SK-N-SH (cell line): Measurements from ENCODE around the gene MMAB. TPM values are rescaled to one million over a fixed set of nuclear protein-coding genes. Genes with fewer than 3 reads are reported as not detected.

Experiments
- CTCF ChIA-PET: fragments of 300-600, 350-600 bp; formaldehyde crosslinking; extraction: SDS; loops from one replicate; lab custom pipeline; 2021; lab: Yijun Ruan, JAX
- POLR2A ChIA-PET: fragments of 350-600 bp; sonication (Branson Sonifier 250); formaldehyde crosslinking; extraction: SDS; loops from one replicate; lab custom pipeline; 2020; ENCODE audit warnings: antibody characterized with exemption, inconsistent platforms; lab: Yijun Ruan, JAX
- DNase-seq: peaks from one replicate; pipeline ENCODE4 v3.0.0; 2012
- H2AFZ ChIP-seq: fragments of 200-600 bp; sonication (generic); 2 replicates; pipeline ENCODE4 v1.8.1; 2016; ENCODE audit warnings: antibody characterized with exemption, mild to moderate bottlenecking, low read depth
- H3F3A ChIP-seq: fragments of 200-600 bp; sonication (generic); replicated peaks from 2 replicates; pipeline ENCODE3; 2016; ENCODE audit warnings: antibody characterized with exemption, mild to moderate bottlenecking; ENCODE audit not compliant: insufficient read depth
- H3K27ac ChIP-seq, 2 experiments: fragments of 200-500 bp in 1 of 2; fragments of 200-600 bp in 1 of 2; sonication (Bioruptor generic) in 1 of 2; sonication (generic), shearing (Covaris generic) in 1 of 2; 2 replicates each; pipeline versions ENCODE4 v1.5.1 to v1.6.1; 2014 to 2016; ENCODE audit warnings: low read depth in 2 of 2, inconsistent platforms in 1 of 2, low read length in 1 of 2, mild to moderate bottlenecking in 1 of 2, mixed read lengths in 1 of 2
- H3K27me3 ChIP-seq: fragments of 200-600 bp; sonication (generic), shearing (Covaris generic); 2 replicates; pipeline ENCODE4 v1.6.1; 2016; ENCODE audit warnings: mixed run types; ENCODE audit not compliant: insufficient read depth
- H3K36me3 ChIP-seq, 2 experiments: fragments of 200-500 bp in 1 of 2; fragments of 200-600 bp in 1 of 2; sonication (Bioruptor generic) in 1 of 2; sonication (generic) in 1 of 2; replicated peaks in 1 of 2; 2 replicates each; pipeline versions ENCODE3 to v1.5.1; 2014 to 2016; ENCODE audit warnings: low read length in 1 of 2, mild to moderate bottlenecking in 1 of 2; ENCODE audit not compliant: insufficient read depth in 2 of 2, control insufficient read depth in 1 of 2
- H3K4me1 ChIP-seq, 2 experiments: fragments of 200-500 bp in 1 of 2; fragments of 200-600 bp in 1 of 2; sonication (Bioruptor generic) in 1 of 2; sonication (generic), shearing (Covaris generic) in 1 of 2; 2 replicates each; pipeline versions ENCODE4 v1.5.1 to v1.6.1; 2014 to 2016; ENCODE audit warnings: low read depth in 1 of 2, low read length in 1 of 2, mixed run types in 1 of 2; ENCODE audit not compliant: insufficient read depth in 2 of 2, control insufficient read depth in 1 of 2
- H3K4me2 ChIP-seq: fragments of 200-600 bp; sonication (generic), shearing (Covaris generic); 2 replicates; pipeline ENCODE4 v1.6.1; 2017; ENCODE audit warnings: mixed run types
- H3K4me3 ChIP-seq, 2 experiments: fragments of 200-500 bp in 1 of 2; fragments of 200-600 bp in 1 of 2; sonication (Bioruptor generic) in 1 of 2; sonication (generic), shearing (Covaris generic) in 1 of 2; 2 replicates each; pipeline versions ENCODE4 v1.5.1 to v1.8.1; 2014 to 2016; ENCODE audit warnings: low read depth in 2 of 2, inconsistent platforms in 1 of 2, low read length in 1 of 2, mild to moderate bottlenecking in 1 of 2, mixed read lengths in 1 of 2, moderate library complexity in 1 of 2
- H3K79me2 ChIP-seq: fragments of 200-600 bp; sonication (generic); 2 replicates; pipeline ENCODE4 v1.8.1; 2017; ENCODE audit warnings: mild to moderate bottlenecking; ENCODE audit not compliant: insufficient read depth
- H3K9ac ChIP-seq: fragments of 200-600 bp; sonication (generic); 2 replicates; pipeline ENCODE4 v1.6.1; 2017; ENCODE audit warnings: mixed run types
- H3K9me2 ChIP-seq: fragments of 200-600 bp; sonication (generic); 2 replicates; pipeline ENCODE4 v1.6.1; 2017; ENCODE audit warnings: mixed run types
- H3K9me3 ChIP-seq: fragments of 200-600 bp; sonication (generic); 2 replicates; pipeline ENCODE4 v1.6.1; 2017; ENCODE audit warnings: mixed run types, mild to moderate bottlenecking, moderate library complexity
- H4K20me1 ChIP-seq: fragments of 200-600 bp; sonication (generic); 2 replicates; pipeline ENCODE4 v1.6.1; 2017; ENCODE audit warnings: mild to moderate bottlenecking, mixed run types; ENCODE audit not compliant: insufficient read depth
- CHD2 ChIP-seq: fragments of 150-350 bp; IDR thresholded peaks from 2 replicates; pipeline ENCODE4 v1.6.1; 2018; ENCODE audit warnings: low read length; ENCODE audit not compliant: partially characterized antibody
- ELF1 ChIP-seq: IDR thresholded peaks from 2 replicates; pipeline ENCODE4 v1.4.0; 2012
- EZH2phosphoT487 ChIP-seq: fragments of 200-600 bp; sonication (generic); IDR thresholded peaks from 2 replicates; pipeline ENCODE4 v1.6.1; 2017; ENCODE audit warnings: low read depth, mixed run types, mild to moderate bottlenecking, antibody characterized with exemption, moderate library complexity, borderline replicate concordance
- FOXJ3 ChIP-seq: sonication (generic); formaldehyde crosslinking; IDR thresholded peaks from 2 replicates; pipeline ENCODE4 v1.5.1; 2020; ENCODE audit warnings: mild to moderate bottlenecking, missing genetic modification reagents
- FOXM1 ChIP-seq: IDR thresholded peaks from 2 replicates; pipeline ENCODE4 v1.4.0; 2012; ENCODE audit warnings: low read depth, mild to moderate bottlenecking
- GATA2 ChIP-seq: sonication (generic); formaldehyde crosslinking; IDR thresholded peaks from 2 replicates; pipeline ENCODE4 v1.5.0; 2020; ENCODE audit warnings: mild to moderate bottlenecking, missing genetic modification reagents
- JUND ChIP-seq: IDR thresholded peaks from 2 replicates; pipeline ENCODE4 v1.4.0; 2012
- MXI1 ChIP-seq: IDR thresholded peaks from 2 replicates; pipeline ENCODE4 v1.6.1; 2012; ENCODE audit warnings: mild to moderate bottlenecking, low read depth, low read length, improper control_type of control experiment
- NRF1 ChIP-seq: IDR thresholded peaks from 2 replicates; pipeline ENCODE4 v1.6.1; 2012; ENCODE audit warnings: low read depth, mild to moderate bottlenecking, low read length
- POLR2AphosphoS5 ChIP-seq: IDR thresholded peaks from 2 replicates; pipeline ENCODE4 v1.6.1; 2012; ENCODE audit warnings: low read depth, low read length
- RAD21 ChIP-seq: IDR thresholded peaks from 2 replicates; pipeline ENCODE4 v1.6.1; 2012; ENCODE audit warnings: mild to moderate bottlenecking, low read length
- RCOR1 ChIP-seq: fragments of 150-350 bp; IDR thresholded peaks from 2 replicates; pipeline ENCODE4 v1.6.1; 2017; ENCODE audit warnings: antibody characterized with exemption, low read length
- RXRA ChIP-seq: IDR thresholded peaks from 2 replicates; pipeline ENCODE4 v1.4.0; 2012; ENCODE audit warnings: low read depth, mild to moderate bottlenecking, borderline replicate concordance
- SIN3A ChIP-seq: IDR thresholded peaks from 2 replicates; pipeline ENCODE4 v1.6.1; 2012; ENCODE audit warnings: low read depth, mild to moderate bottlenecking, low read length, moderate library complexity, borderline replicate concordance
- SMC3 ChIP-seq: IDR thresholded peaks from 2 replicates; pipeline ENCODE4 v1.6.1; 2012; ENCODE audit warnings: low read depth, low read length, improper control_type of control experiment
- TCF12 ChIP-seq: IDR thresholded peaks from 2 replicates; pipeline ENCODE4 v1.4.0; 2012
- YY1 ChIP-seq: IDR thresholded peaks from 2 replicates; pipeline ENCODE4 v1.4.0; 2012; ENCODE audit warnings: low read depth, mild to moderate bottlenecking
- WGBS: methylation state at CpG from one replicate; pipeline ENCODE4 v1.1.6; 2017; ENCODE audit warnings: low lambda C conversion rate; 5-methylcytosine and 5-hydroxymethylcytosine counted together
- polyA plus RNA-seq, 3 experiments: library from polyadenylated mRNA; depleted of rRNA; stranded (reverse); fragments of >200 nt; gene quantifications; 2 replicates each; pipeline ENCODE4 v1.2.3, GENCODE V29; 2012
- TF ChIP-seq, protein P1 (sequence below): IDR thresholded peaks from 2 replicates; pipeline ENCODE4; 2012
- TF ChIP-seq, protein P2 (sequence below): fragments of 150-350 bp; IDR thresholded peaks from 2 replicates; pipeline ENCODE4 v1.6.1; 2017; ENCODE audit warnings: antibody characterized with exemption, low read length, low read depth, borderline replicate concordance
- TF ChIP-seq, protein P3 (sequence below): fragments of 150-350 bp; IDR thresholded peaks from 2 replicates; pipeline ENCODE4 v1.6.1; 2016; ENCODE audit warnings: mild to moderate bottlenecking, low read depth, low read length

Gene MMAB
- polyA plus RNA-seq, 1 of the 3 experiments (the other 2 are of a cell fraction) = 15.9 TPM

DNA sequence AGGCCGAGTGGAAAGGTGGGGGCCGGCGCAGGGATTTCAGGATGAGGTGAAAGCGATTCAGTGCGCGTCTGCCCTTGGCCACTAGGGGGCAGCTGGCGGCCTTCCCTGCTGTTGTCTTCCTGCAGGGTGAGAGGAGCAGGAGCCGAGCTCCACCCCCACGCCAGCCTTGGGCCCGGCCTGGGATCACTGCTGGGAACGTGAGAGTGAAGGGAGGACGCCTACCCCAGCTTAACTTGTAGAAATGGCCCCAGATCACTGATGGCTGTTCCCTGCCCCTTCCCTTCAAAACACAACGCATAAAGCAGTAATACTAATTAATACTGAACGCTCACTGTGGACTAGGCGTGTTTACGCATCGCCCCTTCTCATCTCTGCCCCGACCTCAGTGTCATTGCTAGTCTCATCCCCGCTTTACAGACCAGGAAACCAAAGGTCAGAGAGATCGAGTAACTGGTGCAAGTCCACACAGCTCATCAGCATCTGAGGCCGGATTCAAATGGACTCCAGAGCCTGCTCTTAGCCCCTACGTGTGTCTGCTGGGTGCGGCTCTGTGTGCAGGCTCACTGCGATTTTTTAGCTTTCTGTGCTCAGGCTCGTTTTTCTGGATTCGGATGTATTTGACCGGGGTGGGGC, 24.6 kb upstream of the MMAB start (continued):
- no peak for TF ChIP-seq RXRA
- TF ChIP-seq, all 33 proteins: peak for 4

DNA sequence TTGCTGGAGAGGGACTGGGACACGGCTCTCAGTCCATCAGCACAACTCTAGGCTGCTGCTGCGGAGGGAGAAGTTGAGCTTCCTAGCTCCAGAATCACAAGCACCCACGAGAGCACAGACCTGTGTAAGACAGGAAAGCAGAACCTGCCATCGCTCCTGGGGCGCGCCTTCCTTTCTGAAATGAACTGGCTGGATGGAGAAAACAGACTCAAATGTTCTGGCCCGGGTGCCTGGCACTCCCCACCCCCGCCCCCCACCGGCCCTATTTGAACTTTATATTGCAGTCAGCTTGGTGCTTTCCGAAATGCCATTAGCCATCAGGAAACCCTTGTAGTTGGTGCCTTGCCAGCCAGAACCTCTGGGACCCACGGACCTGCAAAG, 24.1 kb upstream of the MMAB start:
- H3K4me1 ChIP-seq = peaks cover 0 to 29% of the 10 kb centered on the region in 2 experiments; a peak in 2 of 4 replicates
- no peaks in the 10 kb centered on the region for H3K9me2 ChIP-seq
- no peaks in the 10 kb centered on the region for H3K27me3 ChIP-seq
- CTCF ChIA-PET = interaction anchor here (0.7 to 14.2 kb wide), 60 partner anchors 10 to 834 kb away, joined by 3 to 175 read pairs (median 7); partner anchors contain the start of genes FAM222A, MVK and TRPV4
- H3K9ac ChIP-seq = no peak overlapping the region
- no peaks in the 10 kb centered on the region for H4K20me1 ChIP-seq
- POLR2A ChIA-PET = interaction anchor here (0.6 to 2.8 kb wide), 15 partner anchors 9 to 280 kb away, joined by 3 to 14 read pairs (median 5); partner anchors contain the start of gene FAM222A
- H3K4me2 ChIP-seq = peak overlapping the region; percentile 60; the same call in 1 of the 2 replicates
- no peaks in the 10 kb centered on the region for H3K9me3 ChIP-seq
- H3F3A ChIP-seq = peaks cover 3% of the 10 kb centered on the region
- peak overlapping the region; percentile 6 to 51; a peak in 1 of 4 replicates for H3K4me3 ChIP-seq
- H3K36me3 ChIP-seq = no peaks in the 10 kb centered on the region
- peak overlapping the region in 1 of 2 experiments; percentile 53; a peak in 2 of 4 replicates for H3K27ac ChIP-seq
- TF ChIP-seq CHD2 (no peak), MXI1 (0 out of 2 replicates have a peak, but pooled peaks have one; percentile 22), TCF12 (no peak), FOXJ3 (CRISPR knock-in tag) (no peak), SIN3A (0 out of 2 replicates have a peak, but pooled peaks have one; percentile 14)
- TF ChIP-seq, all 33 proteins: peak for 2
- WGBS = 41% methylated on average over 10 of the region's 11 CpGs
- H3K79me2 ChIP-seq = no peaks in the 10 kb centered on the region
- DNase-seq = no peak
- H2AFZ ChIP-seq = peak overlapping the region; percentile 56; the same call in 1 of the 2 replicates

DNA sequence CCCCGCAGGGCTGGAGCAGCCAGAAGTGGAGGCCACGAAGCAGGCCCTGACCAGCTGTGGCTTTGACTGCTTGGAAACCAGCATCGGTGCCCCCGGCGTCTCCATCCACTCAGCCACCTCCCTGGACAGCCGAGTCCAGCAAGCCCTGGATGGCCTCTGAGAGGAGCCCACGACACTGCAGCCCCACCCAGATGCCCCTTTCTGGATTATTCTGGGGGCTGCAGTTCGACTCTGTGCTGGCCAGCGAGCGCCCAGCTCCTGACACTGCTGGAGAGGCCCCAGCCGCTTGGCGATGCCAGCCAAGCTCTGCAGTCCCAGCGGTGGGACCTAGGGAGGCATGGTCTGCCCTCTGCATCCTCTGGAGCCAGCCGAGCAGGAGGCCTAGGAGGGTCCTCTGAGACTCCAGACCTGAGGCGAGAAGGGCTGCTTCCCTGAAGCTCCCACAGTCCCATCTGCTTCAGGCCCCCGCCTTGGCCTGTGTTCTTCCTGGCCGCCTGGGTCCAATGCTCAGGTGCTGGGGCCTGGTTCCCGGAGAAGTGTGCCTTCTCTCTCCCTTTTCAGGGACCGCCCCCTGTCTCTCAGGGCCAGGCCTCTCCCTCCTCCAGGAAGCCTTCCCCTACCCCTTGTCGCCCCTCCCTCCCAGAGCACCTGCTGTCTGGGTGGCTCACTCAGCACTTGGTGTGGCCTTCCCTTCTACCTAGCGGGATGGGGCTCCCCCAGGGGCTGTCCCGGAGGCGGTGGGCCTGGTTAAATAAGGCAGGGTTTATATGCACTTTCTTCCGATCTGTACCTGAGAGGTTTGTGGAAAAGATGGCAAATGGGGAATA, 23.3 kb upstream of the MMAB start:
- CTCF ChIA-PET = interaction anchor here (0.7 to 14.2 kb wide), 53 partner anchors 10 to 835 kb away, joined by 3 to 175 read pairs (median 7); partner anchors contain the start of genes FAM222A, MVK and TRPV4
- no peaks in the 10 kb centered on the region for H3K79me2 ChIP-seq
- peak overlapping the region in 1 of 2 experiments; percentile 53; a peak in 2 of 4 replicates for H3K27ac ChIP-seq
- H2AFZ ChIP-seq = no peak overlapping the region
- H3K9me2 ChIP-seq = no peaks in the 10 kb centered on the region
- no peaks in the 10 kb centered on the region for H3K27me3 ChIP-seq
- H3K4me1 ChIP-seq = peaks cover 0 to 37% of the 10 kb centered on the region in 2 experiments; a peak in 2 of 4 replicates
- no peak overlapping the region for H3K9ac ChIP-seq
- H3K4me3 ChIP-seq = no peak overlapping the region
- H3K9me3 ChIP-seq = no peaks in the 10 kb centered on the region
- POLR2A ChIA-PET = interaction anchor here (0.6 to 2.5 kb wide), 7 partner anchors 10 to 123 kb away, joined by 3 to 14 read pairs (median 6); no protein-coding TSS in a partner anchor
- DNase-seq = no peak
- H4K20me1 ChIP-seq = no peaks in the 10 kb centered on the region
- H3K4me2 ChIP-seq = no peak overlapping the region
- WGBS = 87% methylated on average over 15 of the region's 24 CpGs
- peaks cover 3% of the 10 kb centered on the region for H3F3A ChIP-seq
- TF ChIP-seq POLR2AphosphoS5 = no peak
- no peak for TF ChIP-seq GATA2 (CRISPR knock-in tag)
- no peak for TF ChIP-seq JUND
- no peak for TF ChIP-seq YY1
- no peak for TF ChIP-seq CHD2
- TF ChIP-seq, protein P1, sequence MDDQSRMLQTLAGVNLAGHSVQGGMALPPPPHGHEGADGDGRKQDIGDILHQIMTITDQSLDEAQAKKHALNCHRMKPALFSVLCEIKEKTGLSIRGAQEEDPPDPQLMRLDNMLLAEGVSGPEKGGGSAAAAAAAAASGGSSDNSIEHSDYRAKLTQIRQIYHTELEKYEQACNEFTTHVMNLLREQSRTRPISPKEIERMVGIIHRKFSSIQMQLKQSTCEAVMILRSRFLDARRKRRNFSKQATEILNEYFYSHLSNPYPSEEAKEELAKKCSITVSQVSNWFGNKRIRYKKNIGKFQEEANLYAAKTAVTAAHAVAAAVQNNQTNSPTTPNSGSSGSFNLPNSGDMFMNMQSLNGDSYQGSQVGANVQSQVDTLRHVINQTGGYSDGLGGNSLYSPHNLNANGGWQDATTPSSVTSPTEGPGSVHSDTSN = no peak
- TF ChIP-seq SMC3 = no peak
- TF ChIP-seq, protein P2, sequence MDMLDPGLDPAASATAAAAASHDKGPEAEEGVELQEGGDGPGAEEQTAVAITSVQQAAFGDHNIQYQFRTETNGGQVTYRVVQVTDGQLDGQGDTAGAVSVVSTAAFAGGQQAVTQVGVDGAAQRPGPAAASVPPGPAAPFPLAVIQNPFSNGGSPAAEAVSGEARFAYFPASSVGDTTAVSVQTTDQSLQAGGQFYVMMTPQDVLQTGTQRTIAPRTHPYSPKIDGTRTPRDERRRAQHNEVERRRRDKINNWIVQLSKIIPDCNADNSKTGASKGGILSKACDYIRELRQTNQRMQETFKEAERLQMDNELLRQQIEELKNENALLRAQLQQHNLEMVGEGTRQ = no peak
- TF ChIP-seq NRF1 = no peak
- TF ChIP-seq FOXM1 = no peak
- no peak for TF ChIP-seq EZH2phosphoT487
- TF ChIP-seq RCOR1 = no peak
- no peak for TF ChIP-seq RAD21
- TF ChIP-seq, protein P3, sequence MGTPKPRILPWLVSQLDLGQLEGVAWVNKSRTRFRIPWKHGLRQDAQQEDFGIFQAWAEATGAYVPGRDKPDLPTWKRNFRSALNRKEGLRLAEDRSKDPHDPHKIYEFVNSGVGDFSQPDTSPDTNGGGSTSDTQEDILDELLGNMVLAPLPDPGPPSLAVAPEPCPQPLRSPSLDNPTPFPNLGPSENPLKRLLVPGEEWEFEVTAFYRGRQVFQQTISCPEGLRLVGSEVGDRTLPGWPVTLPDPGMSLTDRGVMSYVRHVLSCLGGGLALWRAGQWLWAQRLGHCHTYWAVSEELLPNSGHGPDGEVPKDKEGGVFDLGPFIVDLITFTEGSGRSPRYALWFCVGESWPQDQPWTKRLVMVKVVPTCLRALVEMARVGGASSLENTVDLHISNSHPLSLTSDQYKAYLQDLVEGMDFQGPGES = no peak
- TF ChIP-seq ELF1 = no peak
- TF ChIP-seq, all 33 proteins: peak for 0
- H3K36me3 ChIP-seq = no peaks in the 10 kb centered on the region
